ENCODE results near the gene CD79A.

CD79A gene

GRCh38 chr19:41876847-41877832, at the start of gene CD79A:
Gene CD79A (plus strand): TSS chr19:41877279. CDS start chr19:41877305, 26 bp downstream.
- no peak for DNase-seq (ENCODE audit: low spot score)

- no peak for DNase-seq (ENCODE audit: low spot score)
Measured at GRCh38 chr19:41837981-41838708, 38.9 kb upstream of the CD79A start.

DNA sequence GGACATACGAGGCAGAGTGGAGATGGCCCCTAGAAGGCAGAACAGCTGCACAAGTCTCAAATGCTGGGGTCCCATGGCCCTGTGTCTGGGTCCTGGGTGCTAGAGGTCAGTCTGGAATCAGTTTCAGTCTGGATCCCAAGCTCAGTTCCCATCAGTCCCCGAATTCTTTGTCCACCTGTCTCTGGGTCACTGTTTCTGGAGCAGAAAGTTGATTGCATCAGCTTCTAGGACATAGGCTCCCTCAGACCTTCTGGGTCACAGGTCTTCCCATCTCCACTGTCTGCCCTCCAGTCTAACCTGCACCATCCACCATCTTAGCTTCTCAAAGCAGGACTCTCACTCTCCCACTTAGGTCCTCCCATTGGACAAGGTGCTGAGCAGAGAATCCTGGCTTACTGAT, 37.9 kb upstream of the CD79A start:
- DNase-seq (ENCODE audit: low spot score), result no peak

GRCh38 chr19:41843371-41843770, 33.7 kb upstream of the CD79A start:
- DNase-seq (ENCODE audit: low spot score), result no peak

DNA sequence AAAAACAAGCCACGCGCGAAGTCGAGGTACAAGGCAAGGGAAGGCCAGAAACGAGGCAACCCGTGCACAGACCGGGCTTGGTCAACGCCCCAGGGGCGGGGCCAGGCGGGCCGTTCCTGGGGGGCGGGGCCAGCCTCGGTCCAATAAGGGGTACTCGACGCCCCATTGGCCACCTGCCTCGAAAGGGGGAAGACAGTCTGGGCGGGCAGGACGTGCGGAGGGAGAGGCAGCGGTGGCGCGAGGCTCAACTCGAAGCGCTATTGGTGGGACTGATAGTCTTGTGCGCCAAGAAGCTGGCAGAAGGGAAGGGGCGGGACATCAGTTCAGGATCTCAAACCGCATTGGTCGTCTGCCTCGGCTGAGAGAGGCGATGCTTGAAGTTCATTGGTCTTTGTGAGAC, 32.5 kb upstream of the CD79A start, which contains the start of gene LYPD4:
LYPD4 (minus strand) TSS at position 83 of the 400 bp plus-strand sequence. CDS start 5,398 bp downstream, outside the sequence.
- DNase-seq (ENCODE audit: low spot score), result peak; percentile 62

GRCh38 chr19:41845001-41845050, 32.3 kb upstream of the CD79A start, which contains the start of gene DMRTC2:
Gene DMRTC2 (plus strand): TSS chr19:41845042. CDS start chr19:41847429, 2,387 bp downstream.
- no peak for DNase-seq (ENCODE audit: low spot score)

- DNase-seq (ENCODE audit: low spot score), result no peak
Measured at GRCh38 chr19:41845051-41845590, 32.0 kb upstream of the CD79A start.

DNA sequence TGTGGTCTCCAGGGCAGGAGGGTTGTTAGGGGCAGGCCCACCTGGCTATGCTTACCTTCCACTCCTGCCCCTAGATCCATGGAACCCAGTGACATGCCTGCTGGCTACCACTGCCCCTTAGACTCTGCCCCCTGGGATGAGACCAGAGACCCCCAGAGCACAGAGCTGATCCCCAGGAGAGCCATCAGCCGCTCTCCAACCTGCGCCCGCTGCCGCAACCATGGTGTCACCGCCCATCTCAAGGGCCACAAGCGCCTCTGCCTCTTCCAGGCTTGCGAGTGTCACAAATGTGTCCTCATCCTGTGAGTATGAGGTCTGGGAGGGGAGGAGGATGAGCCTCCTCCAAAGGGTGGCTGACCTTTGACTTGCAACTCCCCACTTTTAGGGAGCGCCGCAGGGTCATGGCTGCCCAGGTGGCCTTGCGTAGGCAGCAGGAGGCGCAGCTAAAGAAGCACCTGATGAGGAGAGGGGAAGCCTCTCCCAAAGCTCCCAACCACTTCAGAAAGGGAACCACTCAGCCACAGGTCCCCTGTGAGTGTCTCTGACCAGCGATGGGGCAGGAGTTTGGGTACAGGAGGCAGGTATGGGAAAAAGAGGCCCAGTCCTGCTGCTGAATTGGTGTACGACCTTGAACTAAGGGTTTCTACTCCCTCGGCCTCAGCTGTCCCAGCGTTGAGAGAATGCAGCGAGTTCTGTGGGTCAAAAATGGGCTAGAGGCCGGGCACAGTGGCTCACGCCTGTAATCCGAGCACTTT, 29.6 kb upstream of the CD79A start:
- DNase-seq (ENCODE audit: low spot score), result no peak

GRCh38 chr19:41848666-41849065, 28.4 kb upstream of the CD79A start:
- no peak for DNase-seq (ENCODE audit: low spot score)

- DNase-seq (ENCODE audit: low spot score), result no peak
Measured at GRCh38 chr19:41849067-41849466, 28.0 kb upstream of the CD79A start.

DNA sequence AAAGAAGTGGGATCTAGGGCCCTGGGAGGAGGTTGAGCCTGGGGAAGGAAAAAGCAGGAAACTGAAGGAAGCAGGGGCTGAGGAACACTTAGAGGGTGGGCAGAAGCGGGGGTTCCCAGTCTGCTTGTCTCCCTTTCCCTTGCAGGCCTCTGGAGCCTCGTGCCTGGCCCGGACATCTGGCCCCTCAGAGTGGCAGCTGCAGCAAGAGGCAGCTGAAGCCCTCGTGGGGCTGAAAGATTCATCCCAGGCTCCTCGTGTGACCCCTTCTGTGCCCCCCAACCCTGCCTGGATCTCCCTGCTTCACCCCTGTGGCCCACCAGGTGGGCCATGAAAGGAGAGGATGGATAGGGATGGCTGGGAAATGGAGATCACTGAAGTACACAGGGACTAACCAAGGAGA, 26.7 kb upstream of the CD79A start:
- no peak for DNase-seq (ENCODE audit: low spot score)

GRCh38 chr19:41851456-41851855, 25.6 kb upstream of the CD79A start:
- no peak for DNase-seq (ENCODE audit: low spot score)

- DNase-seq (ENCODE audit: low spot score), result no peak
Measured at GRCh38 chr19:41853344-41853743, 23.7 kb upstream of the CD79A start.

- DNase-seq (ENCODE audit: low spot score), result no peak
Measured at GRCh38 chr19:41853768-41854167, 23.3 kb upstream of the CD79A start.

GRCh38 chr19:41859213-41859617, 17.9 kb upstream of the CD79A start:
- DNase-seq (ENCODE audit: low spot score), result no peak

- peak; percentile 96 for DNase-seq (ENCODE audit: low spot score)
Measured at GRCh38 chr19:41859618-41860418, 17.3 kb upstream of the CD79A start, which contains the start of gene RPS19. Gene RPS19 (plus strand): TSS chr19:41860255. CDS start chr19:41860775, 520 bp downstream.

GRCh38 chr19:41860419-41861115, 16.5 kb upstream of the CD79A start:
- DNase-seq (ENCODE audit: low spot score), result no peak

GRCh38 chr19:41861116-41861768, 15.8 kb upstream of the CD79A start:
- DNase-seq (ENCODE audit: low spot score), result no peak

- DNase-seq (ENCODE audit: low spot score), result no peak
Measured at GRCh38 chr19:41861846-41862245, 15.2 kb upstream of the CD79A start.

DNA sequence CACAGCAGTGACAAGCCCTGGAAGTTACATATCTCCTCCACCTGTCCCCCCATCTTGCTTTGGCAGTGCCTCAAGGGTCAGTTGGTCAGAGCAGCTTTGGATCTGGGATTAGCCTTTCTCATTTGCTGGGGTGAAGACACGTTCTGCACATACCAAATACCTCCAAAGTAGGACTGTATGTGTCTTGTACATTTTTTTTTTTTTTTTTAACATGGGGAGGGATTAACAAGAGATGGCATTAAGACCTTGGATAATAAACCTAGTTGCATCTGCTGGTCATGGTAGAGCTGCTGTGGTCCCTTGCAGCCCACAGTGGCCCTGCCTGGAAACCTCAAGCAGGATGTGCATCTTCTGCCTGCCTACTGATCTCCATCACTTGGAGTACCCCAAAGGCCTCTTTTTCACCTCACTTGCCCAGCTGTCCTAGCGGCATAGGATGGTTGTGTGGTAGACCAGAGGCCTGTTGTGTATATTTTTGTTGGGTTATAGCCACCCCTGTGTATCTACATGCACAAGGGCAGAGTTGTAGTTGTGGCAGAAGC, 14.6 kb upstream of the CD79A start:
- no peak for DNase-seq (ENCODE audit: low spot score)

Data from iPS-NIHi11 (cell line).